ENCODE data around the gene C17orf107. TPM values are rescaled to one million over a fixed set of nuclear protein-coding genes. Genes with fewer than 3 reads are reported as not detected.

C17orf107 gene
- total RNA-seq, 1 experiment from 2014 or later: 1.0 TPM

DNA sequence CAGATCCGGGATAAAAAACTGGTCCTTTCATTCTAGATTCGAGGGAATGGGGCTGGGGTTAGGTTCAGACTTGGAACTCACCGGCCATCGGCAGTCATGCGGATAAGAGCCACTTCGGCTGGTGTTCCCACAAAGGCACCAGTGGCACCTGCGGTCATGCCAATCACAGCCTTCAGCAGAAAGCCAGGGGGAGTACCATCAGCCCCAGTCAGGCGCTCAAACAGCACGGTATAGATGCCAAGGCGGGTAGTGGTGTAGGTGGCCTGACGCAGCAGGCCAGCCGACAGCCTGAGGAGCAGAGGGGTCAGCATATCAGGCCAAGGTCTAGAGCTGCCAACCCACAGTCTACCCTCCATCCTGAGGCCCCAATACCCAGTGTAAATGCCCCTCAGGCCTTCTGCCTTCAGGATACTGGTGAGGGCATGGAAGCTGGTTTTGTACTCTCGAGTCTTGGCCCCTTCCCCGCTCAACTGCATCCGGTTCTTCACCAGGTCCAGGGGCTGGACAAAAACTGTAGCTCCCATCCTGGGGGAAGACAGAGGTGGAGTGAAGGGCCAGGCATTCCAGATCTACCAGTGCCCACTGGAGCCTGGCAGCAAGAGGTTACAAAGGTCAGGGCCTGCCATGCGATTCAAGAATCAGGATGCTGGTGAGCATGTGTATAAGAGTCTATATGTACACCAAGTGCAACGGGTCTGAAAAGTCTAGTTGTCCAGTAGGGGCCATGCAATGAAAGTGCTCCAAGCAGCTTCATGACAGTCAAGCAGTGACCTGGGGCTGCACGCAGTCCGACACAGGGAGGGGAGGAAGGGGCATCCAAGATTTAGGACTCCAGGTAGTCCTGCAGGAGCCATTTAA, 39.6 kb downstream of the C17orf107 start:
- DNase-seq: no peak
- Mint-ChIP-seq H3K9me3 (ENCODE audit: unreplicated experiment) (no peaks in the 10 kb centered on the region), H3K27me3 (ENCODE audit: insufficient read depth, unreplicated experiment) (no peaks in the 10 kb centered on the region), H3K27ac (ENCODE audit: unreplicated experiment) (no peak overlapping the region), H3K4me1 (ENCODE audit: low read depth, unreplicated experiment) (peaks cover 5% of the 10 kb centered on the region), H3K36me3 (ENCODE audit: insufficient read depth, unreplicated experiment) (peaks cover 23% of the 10 kb centered on the region), H3K4me3 (ENCODE audit: unreplicated experiment) (peak overlapping the region; percentile 87)
- CTCF ChIA-PET: interaction anchor here (1.6 to 2.2 kb wide), 2 partner anchors 29 to 30 kb away, joined by 7 to 19 read pairs; partner anchors contain the start of gene SPAG7
- Histone ChIP-seq H3K27me3 (replicated peaks; ENCODE audit: control insufficient read depth, insufficient read depth, low read length) (no peaks in the 10 kb centered on the region), H3K4me1 (no peaks in the 10 kb centered on the region), H3K9me3 (no peaks in the 10 kb centered on the region), H3K36me3 (ENCODE audit: control insufficient read depth, insufficient read depth, low read length) (no peaks in the 10 kb centered on the region), H3K4me3 (ENCODE audit: low read depth, low read length) (peak overlapping the region; percentile 73)
- BruUV-seq (replicated peaks): TSS peak; percentile 20
- intact Hi-C loops (cut with micrococcal nuclease; ENCODE audit: unreplicated experiment): loop anchor here (1.0 kb wide), 1 partner anchor 30 kb away; no protein-coding TSS in a partner anchor
- TF ChIP-seq, protein P1, sequence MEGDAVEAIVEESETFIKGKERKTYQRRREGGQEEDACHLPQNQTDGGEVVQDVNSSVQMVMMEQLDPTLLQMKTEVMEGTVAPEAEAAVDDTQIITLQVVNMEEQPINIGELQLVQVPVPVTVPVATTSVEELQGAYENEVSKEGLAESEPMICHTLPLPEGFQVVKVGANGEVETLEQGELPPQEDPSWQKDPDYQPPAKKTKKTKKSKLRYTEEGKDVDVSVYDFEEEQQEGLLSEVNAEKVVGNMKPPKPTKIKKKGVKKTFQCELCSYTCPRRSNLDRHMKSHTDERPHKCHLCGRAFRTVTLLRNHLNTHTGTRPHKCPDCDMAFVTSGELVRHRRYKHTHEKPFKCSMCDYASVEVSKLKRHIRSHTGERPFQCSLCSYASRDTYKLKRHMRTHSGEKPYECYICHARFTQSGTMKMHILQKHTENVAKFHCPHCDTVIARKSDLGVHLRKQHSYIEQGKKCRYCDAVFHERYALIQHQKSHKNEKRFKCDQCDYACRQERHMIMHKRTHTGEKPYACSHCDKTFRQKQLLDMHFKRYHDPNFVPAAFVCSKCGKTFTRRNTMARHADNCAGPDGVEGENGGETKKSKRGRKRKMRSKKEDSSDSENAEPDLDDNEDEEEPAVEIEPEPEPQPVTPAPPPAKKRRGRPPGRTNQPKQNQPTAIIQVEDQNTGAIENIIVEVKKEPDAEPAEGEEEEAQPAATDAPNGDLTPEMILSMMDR (IDR thresholded peaks at IDR 0.05; ENCODE audit: insufficient read depth in 1 of 2, low read depth in 1 of 2, low read length in 1 of 2, severe bottlenecking in 1 of 2, unreplicated experiment in 1 of 2): no peak
- POLR2A ChIA-PET: interaction anchor here (1.6 to 2.6 kb wide), 3 partner anchors 13 to 30 kb away, joined by 10 to 54 read pairs (median 13); partner anchors contain the start of genes ENO3 and SPAG7

DNA sequence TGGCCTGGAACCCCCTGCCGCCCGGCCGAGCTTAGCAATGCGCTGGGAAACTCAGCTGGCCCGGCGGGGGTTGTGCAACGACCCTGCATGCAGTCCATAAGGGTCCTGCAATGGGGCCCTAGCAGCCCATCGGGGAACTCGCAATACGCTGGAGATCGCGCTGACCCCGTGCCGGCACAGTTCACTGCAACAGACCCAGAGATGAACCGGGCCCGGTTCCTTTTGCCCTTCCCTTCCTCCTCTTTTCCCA, 40.1 kb downstream of the C17orf107 start:
- no peaks in the 10 kb centered on the region for H3K9me3 Mint-ChIP-seq (ENCODE audit: unreplicated experiment)
- no peak for DNase-seq
- POLR2A ChIA-PET: interaction anchor here (0.9 to 2.6 kb wide), 6 partner anchors 13 to 292 kb away, joined by 3 to 54 read pairs (median 7); partner anchors contain the start of genes ENO3, KIF1C and SPAG7

More for the DNA sequence above, 40.1 kb downstream of the C17orf107 start:
- no peaks in the 10 kb centered on the region for H3K4me1 ChIP-seq
- H3K4me3 ChIP-seq (ENCODE audit: low read depth, low read length): peak overlapping the region; percentile 73
- Mint-ChIP-seq H3K27ac (ENCODE audit: unreplicated experiment) (no peak overlapping the region), H3K27me3 (ENCODE audit: insufficient read depth, unreplicated experiment) (no peaks in the 10 kb centered on the region), H3K4me3 (ENCODE audit: unreplicated experiment) (peak overlapping the region; percentile 87), H3K36me3 (ENCODE audit: insufficient read depth, unreplicated experiment) (peaks cover 22% of the 10 kb centered on the region), H3K4me1 (ENCODE audit: low read depth, unreplicated experiment) (peaks cover 5% of the 10 kb centered on the region)
- no peaks in the 10 kb centered on the region for H3K27me3 ChIP-seq (replicated peaks; ENCODE audit: control insufficient read depth, insufficient read depth, low read length)
- intact Hi-C loops (cut with micrococcal nuclease; ENCODE audit: unreplicated experiment): loop anchor here (1.0 kb wide), 1 partner anchor 30 kb away; no protein-coding TSS in a partner anchor
- CTCF ChIA-PET: interaction anchor here (0.8 to 2.2 kb wide), 3 partner anchors 28 to 43 kb away, joined by 3 to 19 read pairs (median 7); partner anchors contain the start of gene SPAG7
- H3K36me3 ChIP-seq (ENCODE audit: control insufficient read depth, insufficient read depth, low read length): no peaks in the 10 kb centered on the region
- BruUV-seq (replicated peaks): no TSS peak
- TF ChIP-seq, protein P1 (IDR thresholded peaks at IDR 0.05; ENCODE audit: insufficient read depth in 1 of 2, low read depth in 1 of 2, low read length in 1 of 2, severe bottlenecking in 1 of 2, unreplicated experiment in 1 of 2): no peak
- no peaks in the 10 kb centered on the region for H3K9me3 ChIP-seq
